Breast epithelium (tissue), 3 donors: ENCODE measurements around the gene ASXL1.

Experiments used
- CTCF ChIP-seq, 3 donors: fragments of 450-650 bp; IDR thresholded peaks; one replicate each; pipeline ENCODE4 v1.5.1; 2016 to 2017; ENCODE audit warnings: antibody characterized with exemption in 3 of 3, mild to moderate bottlenecking in 3 of 3, moderate library complexity in 3 of 3
- POLR2A ChIP-seq: fragments of 450-650 bp; IDR thresholded peaks from one replicate; pipeline ENCODE4 v1.6.1; 2016; ENCODE audit warnings: antibody characterized with exemption, mild to moderate bottlenecking, moderate library complexity
- POLR2AphosphoS5 ChIP-seq, 3 donors: sonication (generic); formaldehyde crosslinking; IDR thresholded peaks; one replicate each; pipeline ENCODE4 v1.6.1; 2017; ENCODE audit warnings: antibody characterized with exemption in 3 of 3

- TF ChIP-seq CTCF (IDR thresholded peaks at IDR 0.05) = no peak
- no peak for TF ChIP-seq POLR2A
- TF ChIP-seq POLR2AphosphoS5 (IDR thresholded peaks at IDR 0.05) = no peak
Measured at GRCh38 chr20:32438331-32438858, 80.3 kb downstream of the ASXL1 start.
